GM18861 (cell line): ENCODE data around the gene ZMIZ1.

Experiments
- ATAC-seq: cut with Tn5 transposase; IDR thresholded peaks from one replicate; pipeline ENCODE4 v1.9.1; 2021; ENCODE audit not compliant: unreplicated experiment

ZMIZ1 gene

DNA sequence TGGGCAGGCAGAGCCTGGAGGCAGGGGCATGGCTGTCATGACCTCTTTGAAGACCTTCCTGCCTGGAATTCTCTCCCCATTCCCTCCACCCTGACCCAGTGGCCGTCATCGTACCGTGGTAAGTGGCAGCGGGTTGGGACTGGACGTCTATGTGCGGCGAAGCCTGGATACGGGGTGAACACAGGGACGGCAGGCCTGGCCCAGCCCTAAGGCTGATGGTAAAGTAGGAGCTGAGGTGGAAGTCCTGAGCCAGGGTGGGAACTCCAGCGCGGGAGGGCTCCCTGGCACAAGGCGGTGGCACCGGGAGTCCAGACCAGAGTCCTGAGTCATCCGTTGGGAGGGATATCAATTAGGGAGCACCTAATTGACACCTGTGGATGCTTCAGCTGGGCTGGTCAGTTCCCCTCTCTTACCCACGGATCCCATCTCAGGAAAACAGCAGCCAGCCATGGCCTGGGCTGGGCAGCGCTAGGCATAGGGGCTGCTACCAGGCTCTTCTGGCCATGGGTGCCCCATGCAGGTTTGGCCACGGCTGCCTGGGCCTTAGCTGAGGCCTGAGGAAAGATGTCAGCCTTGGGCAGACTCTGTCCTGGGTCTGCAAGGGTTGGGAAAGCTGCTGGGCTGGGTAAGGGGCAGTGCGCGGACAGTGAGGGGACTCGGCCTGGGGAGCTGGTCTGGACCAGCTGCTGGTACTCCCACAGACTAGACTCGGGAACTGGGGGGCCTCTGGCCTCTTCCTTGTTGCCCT is 281.8 kb downstream of the ZMIZ1 start:
- ATAC-seq: no peak

DNA sequence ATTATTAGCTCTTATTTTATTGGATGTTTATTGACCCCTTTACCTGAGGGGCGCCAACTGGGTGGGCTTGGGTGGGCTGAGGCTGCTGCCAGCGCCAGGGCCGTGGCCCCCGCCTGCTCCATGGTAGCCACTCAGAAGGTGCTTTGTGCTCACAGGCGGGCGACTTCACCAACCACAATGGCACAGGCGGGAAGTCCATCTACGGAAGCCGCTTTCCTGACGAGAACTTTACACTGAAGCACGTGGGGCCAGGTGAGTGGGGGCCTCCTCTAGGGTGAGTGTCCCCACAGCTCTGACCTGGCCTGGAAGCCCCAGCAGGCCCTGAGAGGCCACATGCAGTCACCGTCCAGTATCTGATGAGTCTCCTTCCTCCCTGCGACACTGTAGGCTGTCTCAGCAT is 282.6 kb downstream of the ZMIZ1 start:
- ATAC-seq: no peak

DNA sequence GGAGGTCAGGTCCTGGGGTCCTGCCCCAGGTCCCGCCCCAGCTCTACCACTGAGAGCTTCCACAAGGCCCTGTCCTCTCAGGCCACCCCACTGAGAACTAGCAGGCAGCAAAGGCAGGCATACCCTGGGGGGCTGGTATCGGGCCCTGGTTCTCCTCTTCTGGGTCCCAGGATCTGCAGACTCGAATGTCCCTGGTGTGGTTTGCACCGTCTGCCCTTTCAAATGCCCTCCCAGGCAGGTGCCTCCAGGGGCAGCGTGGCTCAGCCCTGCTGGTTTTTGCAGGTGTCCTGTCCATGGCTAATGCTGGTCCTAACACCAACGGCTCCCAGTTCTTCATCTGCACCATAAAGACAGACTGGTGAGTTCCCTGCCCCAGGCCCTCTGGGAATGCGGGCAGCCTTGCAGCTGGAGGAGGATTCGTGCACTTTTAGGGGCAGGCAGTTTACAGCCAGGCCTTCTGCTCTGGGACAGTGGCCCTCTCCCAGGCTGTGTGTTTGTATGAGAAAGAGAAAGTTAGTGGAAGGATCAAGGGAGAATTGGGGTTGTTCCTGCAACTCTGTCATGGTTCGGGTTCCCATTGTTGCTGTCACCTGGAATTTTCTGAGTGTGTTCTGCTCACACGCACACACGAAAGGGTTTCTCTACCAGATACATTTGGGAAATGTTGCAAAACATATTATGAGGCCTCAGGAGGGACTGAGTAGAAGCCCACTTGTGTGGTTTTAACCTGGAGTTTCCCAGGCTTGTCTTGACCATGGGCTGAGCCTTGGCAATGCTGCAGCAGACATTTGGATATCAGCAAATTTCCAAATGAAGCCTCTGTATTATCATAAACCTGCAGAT is 283.5 kb downstream of the ZMIZ1 start:
- no peak for ATAC-seq

- ATAC-seq: no peak
These were observed 284.2 kb downstream of the ZMIZ1 start for GRCh38 chr10:79353000-79353406.

GRCh38 chr10:79353726-79354125 is 285.0 kb downstream of the ZMIZ1 start:
- ATAC-seq: no peak

GRCh38 chr10:79354141-79354540 is 285.4 kb downstream of the ZMIZ1 start:
- no peak for ATAC-seq

DNA sequence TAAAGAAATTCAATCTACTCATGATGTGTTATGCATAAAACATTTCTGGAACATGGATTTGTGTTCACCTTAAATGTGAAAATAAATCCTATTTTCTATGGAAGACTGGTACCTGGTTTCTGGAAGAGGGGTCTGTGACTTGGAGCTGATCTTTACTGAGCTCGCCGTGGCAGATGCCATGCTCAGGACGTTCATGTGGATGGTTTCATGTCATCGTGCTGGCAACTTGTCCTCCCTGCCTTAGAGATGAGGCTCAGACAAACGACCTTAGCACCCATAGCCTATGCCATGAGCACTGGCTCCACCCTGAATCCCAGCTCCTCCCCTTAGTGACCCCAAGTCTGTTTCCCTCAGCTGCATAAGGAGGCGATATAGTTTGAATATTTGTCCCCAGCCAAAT is 285.8 kb downstream of the ZMIZ1 start:
- ATAC-seq: no peak

- ATAC-seq: no peak
These were observed 286.8 kb downstream of the ZMIZ1 start for GRCh38 chr10:79355420-79356017.

GRCh38 chr10:79356104-79356503 is 287.3 kb downstream of the ZMIZ1 start:
- ATAC-seq: no peak

- ATAC-seq: no peak
These were observed 288.4 kb downstream of the ZMIZ1 start for GRCh38 chr10:79357180-79357579.

DNA sequence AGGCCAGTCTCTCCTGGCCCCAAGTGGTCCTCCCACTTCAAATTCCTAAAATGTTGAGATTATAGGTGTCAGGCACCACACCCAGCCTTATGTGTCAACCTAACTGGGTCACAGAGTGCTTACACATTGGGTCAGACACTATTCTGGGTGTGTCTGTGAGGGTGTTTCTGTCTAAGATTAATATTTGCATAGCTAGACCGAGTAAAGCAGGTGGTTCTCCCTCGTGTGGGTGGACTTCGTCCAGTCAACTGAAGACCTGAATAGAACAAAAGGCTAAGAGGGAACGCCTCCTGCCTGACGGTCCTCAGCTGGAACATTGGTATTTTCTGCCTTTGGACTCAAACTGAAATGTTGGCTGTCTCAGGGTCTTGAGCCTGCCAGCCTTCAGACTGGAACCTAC is 290.0 kb downstream of the ZMIZ1 start:
- no peak for ATAC-seq

GRCh38 chr10:79359816-79360498 is 291.2 kb downstream of the ZMIZ1 start:
- no peak for ATAC-seq

DNA sequence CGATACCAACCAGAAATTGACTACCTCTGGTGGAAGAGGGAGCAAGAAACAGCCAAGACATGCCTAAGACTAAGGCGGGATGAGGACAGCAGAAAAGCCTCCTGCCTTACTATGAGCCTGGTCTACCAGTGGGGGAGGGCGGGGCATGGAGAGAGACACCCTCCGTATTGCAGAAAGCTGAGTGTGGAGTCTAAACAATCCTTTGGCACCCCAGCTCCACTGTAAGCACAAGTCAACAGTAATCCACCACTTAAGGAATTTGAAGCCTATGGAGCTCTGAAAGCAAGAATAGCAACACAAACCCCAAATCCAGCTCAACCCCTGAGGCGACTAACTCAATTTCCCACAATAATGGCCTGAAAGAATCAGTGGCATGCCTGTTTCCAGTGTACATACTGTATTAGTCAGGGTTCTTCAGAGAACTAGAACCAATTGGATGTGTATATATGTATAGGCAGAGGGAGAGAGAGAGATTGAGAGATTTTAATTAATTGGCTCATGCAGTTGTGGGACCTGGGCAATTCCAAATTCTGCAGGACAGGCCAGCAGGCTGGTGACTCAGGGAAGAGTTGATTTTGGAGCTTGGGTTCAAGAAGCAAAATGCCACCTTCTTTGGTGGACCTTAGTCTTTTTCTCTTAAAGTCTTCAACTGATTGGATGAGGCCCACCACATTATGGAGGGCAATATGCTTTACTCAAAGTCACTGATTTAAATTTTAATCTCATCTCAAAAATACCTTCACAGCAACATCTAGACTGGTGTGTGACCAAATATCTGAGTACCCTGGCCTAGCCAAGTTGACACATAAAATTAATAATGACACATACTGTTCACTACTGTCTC is 292.0 kb downstream of the ZMIZ1 start:
- no peak for ATAC-seq

GRCh38 chr10:79361726-79362397 is 293.1 kb downstream of the ZMIZ1 start:
- ATAC-seq: no peak
